Lower leg skin (tissue), 3 donors: ENCODE measurements around the gene FAS.

Experiments used
- CTCF ChIP-seq, 3 donors: fragments of 450-650 bp; IDR thresholded peaks; one replicate each; pipeline ENCODE4 v1.5.1; 2016; ENCODE audit warnings: antibody characterized with exemption in 3 of 3, mild to moderate bottlenecking in 3 of 3, moderate library complexity in 2 of 3
- POLR2A ChIP-seq, 2 donors: fragments of 450-650 bp; IDR thresholded peaks; one replicate each; pipeline ENCODE4 v1.6.1; 2016 to 2017; ENCODE audit warnings: antibody characterized with exemption in 2 of 2, mild to moderate bottlenecking in 1 of 2, moderate library complexity in 1 of 2

GRCh38 chr10:88987840-88988239 lies 2.8 kb upstream of the FAS start:
- TF ChIP-seq CTCF (IDR thresholded peaks at IDR 0.05), result no peak
- TF ChIP-seq POLR2A (IDR thresholded peaks at IDR 0.05), result no peak
